ENCODE results near the gene MIEF1. TPM values are rescaled to one million over a fixed set of nuclear protein-coding genes. Genes with fewer than 3 reads are reported as not detected.

The MIEF1 gene
- total RNA-seq, 4 donors from 2014 or later: 17.8 to 28.3 (median 21.4) TPM

DNA sequence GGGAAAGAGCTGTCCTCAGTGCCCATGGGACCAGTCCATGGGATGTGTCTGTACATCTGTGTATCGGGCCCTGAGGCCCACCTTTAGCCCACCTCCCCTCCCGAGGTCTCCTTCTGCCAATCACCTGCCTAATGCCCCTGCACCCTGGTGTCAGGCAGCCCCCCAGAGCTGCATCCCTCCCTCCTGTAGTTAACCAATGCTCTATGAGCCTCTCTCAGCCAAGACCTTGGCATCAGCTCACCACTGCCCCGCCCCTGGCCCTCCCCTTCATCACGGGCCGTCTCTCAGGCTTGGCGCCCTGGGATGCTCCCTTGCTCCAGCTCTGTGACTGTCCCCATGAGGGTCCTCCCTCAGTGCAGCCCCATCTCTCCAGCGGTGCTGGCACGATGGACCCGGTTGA, 26.8 kb upstream of the MIEF1 start:
- TF ChIP-seq, protein P1, sequence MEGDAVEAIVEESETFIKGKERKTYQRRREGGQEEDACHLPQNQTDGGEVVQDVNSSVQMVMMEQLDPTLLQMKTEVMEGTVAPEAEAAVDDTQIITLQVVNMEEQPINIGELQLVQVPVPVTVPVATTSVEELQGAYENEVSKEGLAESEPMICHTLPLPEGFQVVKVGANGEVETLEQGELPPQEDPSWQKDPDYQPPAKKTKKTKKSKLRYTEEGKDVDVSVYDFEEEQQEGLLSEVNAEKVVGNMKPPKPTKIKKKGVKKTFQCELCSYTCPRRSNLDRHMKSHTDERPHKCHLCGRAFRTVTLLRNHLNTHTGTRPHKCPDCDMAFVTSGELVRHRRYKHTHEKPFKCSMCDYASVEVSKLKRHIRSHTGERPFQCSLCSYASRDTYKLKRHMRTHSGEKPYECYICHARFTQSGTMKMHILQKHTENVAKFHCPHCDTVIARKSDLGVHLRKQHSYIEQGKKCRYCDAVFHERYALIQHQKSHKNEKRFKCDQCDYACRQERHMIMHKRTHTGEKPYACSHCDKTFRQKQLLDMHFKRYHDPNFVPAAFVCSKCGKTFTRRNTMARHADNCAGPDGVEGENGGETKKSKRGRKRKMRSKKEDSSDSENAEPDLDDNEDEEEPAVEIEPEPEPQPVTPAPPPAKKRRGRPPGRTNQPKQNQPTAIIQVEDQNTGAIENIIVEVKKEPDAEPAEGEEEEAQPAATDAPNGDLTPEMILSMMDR (IDR thresholded peaks at IDR 0.05): no peak
- no peak for TF ChIP-seq POLR2A (IDR thresholded peaks at IDR 0.05)
- no peak for TF ChIP-seq POLR2AphosphoS5 (IDR thresholded peaks at IDR 0.05)
- no peak for TF ChIP-seq EP300 (IDR thresholded peaks at IDR 0.05)
- 29% methylated on average over 3 of the region's 9 CpGs; no CpG with 5 or more reads in 1 of the 2 donors for whole genome bisulfite sequencing, 2 donors (ENCODE audit: low coverage in 1 of 2)
- Histone ChIP-seq H3K4me3 (no peak overlapping the region), H3K4me1 (peaks cover 0 to 58% (median 15%) of the 10 kb centered on the region in 3 donors), H3K36me3 (no peaks in the 10 kb centered on the region), H3K9me3 (no peaks in the 10 kb centered on the region), H3K27me3 (peaks cover 4% of the 10 kb centered on the region), H3K27ac (peak overlapping the region in 3 of 4 donors; percentile 12 to 55 (median 43))
- no peak for ATAC-seq

DNA sequence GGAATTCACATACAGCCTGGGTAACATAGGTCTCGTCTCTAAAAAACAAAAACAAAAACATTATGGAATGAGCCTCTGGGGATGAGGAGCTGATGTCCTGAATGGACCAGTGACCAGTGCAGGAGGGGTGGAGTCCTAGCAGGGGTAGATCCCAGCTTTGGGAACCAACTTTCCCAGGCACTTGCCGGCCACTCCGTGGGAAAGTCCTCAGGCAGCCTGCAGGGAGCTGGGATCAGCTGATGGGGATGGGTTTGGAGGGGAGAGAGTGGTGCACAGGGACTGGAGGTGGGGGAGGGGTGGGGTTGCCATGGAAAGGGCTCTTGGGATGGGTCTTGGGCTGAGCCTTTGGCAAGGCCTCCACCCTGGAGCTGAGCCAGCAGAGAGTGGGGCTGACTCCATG, 26.2 kb upstream of the MIEF1 start:
- ATAC-seq: no peak
- 67 to 88% methylated on average over 1 of the region's 3 CpGs for WGBS, 2 donors (ENCODE audit: low coverage in 1 of 2)

DNA sequence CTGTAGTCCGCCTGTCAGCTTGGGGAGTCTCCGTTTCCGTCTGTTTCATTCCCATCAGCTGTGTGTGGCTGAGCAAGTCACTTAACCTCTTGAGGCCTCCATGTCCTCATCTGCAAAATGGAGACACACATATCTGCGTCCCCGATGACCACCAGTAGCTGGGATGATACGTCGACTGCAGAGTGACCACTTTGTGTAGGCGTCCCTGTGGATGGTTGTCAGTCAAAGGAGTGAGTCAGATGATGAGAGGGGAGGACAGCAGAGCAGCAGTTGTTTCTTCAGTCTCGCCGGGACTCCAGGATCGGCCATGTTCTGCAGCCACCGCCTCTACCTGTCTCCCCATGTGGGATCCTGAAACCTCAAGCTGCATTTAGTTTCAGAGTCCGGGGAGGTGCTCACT, 25.4 kb upstream of the MIEF1 start:
- Histone ChIP-seq H3K4me1 (peaks cover 0 to 45% (median 11%) of the 10 kb centered on the region in 3 donors), H3K36me3 (no peaks in the 10 kb centered on the region), H3K4me3 (no peak overlapping the region), H3K27me3 (no peaks in the 10 kb centered on the region), H3K27ac (no peak overlapping the region), H3K9me3 (no peaks in the 10 kb centered on the region)
- no peak for ATAC-seq
- WGBS, 2 donors (ENCODE audit: low coverage in 1 of 2): 78 to 84% methylated on average over 4 to 7 of the region's 13 CpGs
- TF ChIP-seq POLR2A (IDR thresholded peaks at IDR 0.05) (no peak), POLR2AphosphoS5 (IDR thresholded peaks at IDR 0.05) (no peak), EP300 (IDR thresholded peaks at IDR 0.05) (no peak)
- TF ChIP-seq, protein P1 (IDR thresholded peaks at IDR 0.05): no peak

More for the DNA sequence above, 26.2 kb upstream of the MIEF1 start:
- H3K9me3 ChIP-seq: no peaks in the 10 kb centered on the region
- no peak overlapping the region for H3K4me3 ChIP-seq
- peaks cover under 1% of the 10 kb centered on the region for H3K27me3 ChIP-seq
- TF ChIP-seq POLR2A (IDR thresholded peaks at IDR 0.05) (no peak), EP300 (IDR thresholded peaks at IDR 0.05) (no peak), POLR2AphosphoS5 (IDR thresholded peaks at IDR 0.05) (no peak)
- TF ChIP-seq, protein P1 (IDR thresholded peaks at IDR 0.05): no peak
- no peaks in the 10 kb centered on the region for H3K36me3 ChIP-seq
- H3K4me1 ChIP-seq: peaks cover 0 to 52% (median 15%) of the 10 kb centered on the region in 3 donors
- H3K27ac ChIP-seq: no peak overlapping the region

DNA sequence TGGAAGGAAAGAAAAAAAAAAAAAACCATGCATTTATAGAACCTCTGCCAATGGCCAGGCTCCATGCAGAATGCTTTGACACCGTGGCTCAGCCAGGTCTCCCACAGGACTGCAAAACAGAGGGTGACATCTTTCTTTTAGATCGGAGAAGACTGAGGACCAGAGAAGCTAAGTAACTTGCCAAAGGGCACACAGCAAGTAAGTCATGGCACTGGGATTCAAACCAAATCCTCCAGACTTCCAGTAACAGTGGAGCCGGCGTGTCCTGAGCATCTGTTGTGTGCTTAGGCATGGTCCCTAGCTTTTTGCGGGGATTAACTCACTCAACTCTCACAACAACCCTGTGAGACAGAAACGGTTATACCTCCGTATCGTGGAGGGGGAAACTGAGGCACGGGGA, 24.5 kb upstream of the MIEF1 start:
- Histone ChIP-seq H3K36me3 (no peaks in the 10 kb centered on the region), H3K9me3 (no peaks in the 10 kb centered on the region), H3K4me3 (no peak overlapping the region), H3K4me1 (peaks cover 0 to 36% (median 3%) of the 10 kb centered on the region in 3 donors), H3K27me3 (no peaks in the 10 kb centered on the region), H3K27ac (no peak overlapping the region)
- TF ChIP-seq EP300 (IDR thresholded peaks at IDR 0.05) (no peak), POLR2AphosphoS5 (IDR thresholded peaks at IDR 0.05) (no peak), POLR2A (IDR thresholded peaks at IDR 0.05) (no peak)
- TF ChIP-seq, protein P1 (IDR thresholded peaks at IDR 0.05): no peak
- ATAC-seq: no peak
- WGBS, 2 donors (ENCODE audit: low coverage in 1 of 2): 80 to 100% methylated on average over 4 of the region's 9 CpGs

DNA sequence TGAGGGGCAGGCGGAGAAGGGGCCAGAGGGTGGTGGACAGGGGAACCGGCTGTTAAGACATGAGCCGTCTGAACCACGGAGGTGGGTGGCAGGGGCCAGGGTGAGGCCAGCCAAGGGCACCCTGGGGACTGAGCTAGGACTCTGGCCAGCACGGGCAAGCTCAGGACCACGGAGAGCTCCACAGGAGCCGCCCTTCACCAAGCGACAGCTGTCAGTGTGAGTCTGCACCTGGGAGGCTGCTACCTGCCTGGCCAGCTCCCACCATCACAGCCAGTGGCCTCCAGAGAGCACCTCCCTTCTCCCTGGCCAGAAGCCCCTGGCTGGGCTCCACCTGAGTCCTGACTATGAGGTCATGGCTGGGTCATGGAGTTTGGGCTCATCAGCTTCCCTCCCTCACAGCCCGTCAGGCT, 23.6 kb upstream of the MIEF1 start:
- Histone ChIP-seq H3K27me3 (no peaks in the 10 kb centered on the region), H3K4me1 (peaks cover 0 to 27% (median 0%) of the 10 kb centered on the region in 3 donors), H3K4me3 (no peak overlapping the region), H3K9me3 (no peaks in the 10 kb centered on the region), H3K27ac (no peak overlapping the region), H3K36me3 (no peaks in the 10 kb centered on the region)
- no peak for TF ChIP-seq POLR2AphosphoS5 (IDR thresholded peaks at IDR 0.05)
- TF ChIP-seq, protein P1 (IDR thresholded peaks at IDR 0.05): no peak
- no peak for TF ChIP-seq EP300 (IDR thresholded peaks at IDR 0.05)
- no peak for TF ChIP-seq POLR2A (IDR thresholded peaks at IDR 0.05)
- no peak for ATAC-seq
- WGBS, 2 donors (ENCODE audit: low coverage in 1 of 2): no CpG with 5 or more reads among the region's 9 CpGs

Measured in gastroesophageal sphincter (tissue), 4 donors.